ENCODE data around the gene SEPHS2.
"Not testable (repeated sequence)": the region's sequence is repeated elsewhere in the genome, so short reads cannot be mapped to it uniquely, and the experiment has no call there.

DNA sequence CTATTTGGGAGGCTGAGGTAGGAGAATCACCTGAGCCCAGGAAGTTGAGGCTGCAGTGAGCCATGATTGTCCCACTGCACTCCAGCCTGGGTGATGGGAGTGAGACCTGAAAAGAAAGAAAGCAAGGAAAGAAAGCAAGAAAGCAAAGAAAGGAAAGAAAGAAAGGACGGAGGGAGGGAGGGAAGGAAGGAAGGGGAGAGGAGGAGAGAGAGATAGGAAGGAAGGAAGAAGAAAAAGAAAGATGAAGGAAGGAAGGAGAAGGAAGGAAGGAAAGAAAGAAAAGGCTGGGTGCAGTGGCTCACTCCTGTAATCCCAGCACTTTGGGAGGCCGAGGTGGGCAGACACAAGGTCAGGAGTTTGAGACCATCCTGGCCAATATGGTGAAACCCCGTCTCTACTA lies 32.1 kb upstream of the SEPHS2 start:
- TF ChIP-seq, protein P1, sequence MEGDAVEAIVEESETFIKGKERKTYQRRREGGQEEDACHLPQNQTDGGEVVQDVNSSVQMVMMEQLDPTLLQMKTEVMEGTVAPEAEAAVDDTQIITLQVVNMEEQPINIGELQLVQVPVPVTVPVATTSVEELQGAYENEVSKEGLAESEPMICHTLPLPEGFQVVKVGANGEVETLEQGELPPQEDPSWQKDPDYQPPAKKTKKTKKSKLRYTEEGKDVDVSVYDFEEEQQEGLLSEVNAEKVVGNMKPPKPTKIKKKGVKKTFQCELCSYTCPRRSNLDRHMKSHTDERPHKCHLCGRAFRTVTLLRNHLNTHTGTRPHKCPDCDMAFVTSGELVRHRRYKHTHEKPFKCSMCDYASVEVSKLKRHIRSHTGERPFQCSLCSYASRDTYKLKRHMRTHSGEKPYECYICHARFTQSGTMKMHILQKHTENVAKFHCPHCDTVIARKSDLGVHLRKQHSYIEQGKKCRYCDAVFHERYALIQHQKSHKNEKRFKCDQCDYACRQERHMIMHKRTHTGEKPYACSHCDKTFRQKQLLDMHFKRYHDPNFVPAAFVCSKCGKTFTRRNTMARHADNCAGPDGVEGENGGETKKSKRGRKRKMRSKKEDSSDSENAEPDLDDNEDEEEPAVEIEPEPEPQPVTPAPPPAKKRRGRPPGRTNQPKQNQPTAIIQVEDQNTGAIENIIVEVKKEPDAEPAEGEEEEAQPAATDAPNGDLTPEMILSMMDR (IDR thresholded peaks at IDR 0.05), result not testable (repeated sequence)
- TF ChIP-seq POLR2A (IDR thresholded peaks at IDR 0.05), result not testable (repeated sequence)

Data from lower leg skin (tissue), 3 donors.